Measurements from ENCODE around the gene MYO3B.
"Not testable (repeated sequence)": the region's sequence is repeated elsewhere in the genome, so short reads cannot be mapped to it uniquely, and the experiment has no call there.

Gene MYO3B

GRCh38 chr2:170607171-170607570 is 429.2 kb downstream of the MYO3B start:
- Mint-ChIP-seq H3K4me3 (no peak overlapping the region), H3K4me1 (no peaks in the 10 kb centered on the region), H3K9me3 (peaks cover 3% of the 10 kb centered on the region), H3K27me3 (peaks cover 5% of the 10 kb centered on the region), H3K36me3 (no peaks in the 10 kb centered on the region), H3K27ac (no peak overlapping the region)
- ATAC-seq (ENCODE audit: low read depth) = no peak
- no peak for DNase-seq (ENCODE audit: low spot score in 2 of 2)

- H3K36me3 Mint-ChIP-seq = no peaks in the 10 kb centered on the region
- H3K4me3 Mint-ChIP-seq = no peak overlapping the region
- H3K9me3 Mint-ChIP-seq = peaks cover 3% of the 10 kb centered on the region
These were observed 432.7 kb downstream of the MYO3B start for GRCh38 chr2:170610615-170611014.

GRCh38 chr2:170618948-170619347 is 441.0 kb downstream of the MYO3B start:
- ATAC-seq (ENCODE audit: low read depth); H3K27ac Mint-ChIP-seq; H3K4me3 Mint-ChIP-seq; H3K27me3 Mint-ChIP-seq; DNase-seq (ENCODE audit: low spot score in 2 of 2); H3K4me1 Mint-ChIP-seq; H3K36me3 Mint-ChIP-seq: not testable (repeated sequence)
- H3K9me3 Mint-ChIP-seq = peaks cover 13% of the 10 kb centered on the region

More at GRCh38 chr2:170610615-170611014, 432.7 kb downstream of the MYO3B start:
- H3K4me1 Mint-ChIP-seq = no peaks in the 10 kb centered on the region
- no peak for ATAC-seq (ENCODE audit: low read depth)
- no peak for DNase-seq (ENCODE audit: low spot score in 2 of 2)
- peaks cover 4% of the 10 kb centered on the region for H3K27me3 Mint-ChIP-seq
- no peak overlapping the region for H3K27ac Mint-ChIP-seq

- H3K4me3 Mint-ChIP-seq; H3K27me3 Mint-ChIP-seq; H3K27ac Mint-ChIP-seq; H3K36me3 Mint-ChIP-seq; ATAC-seq (ENCODE audit: low read depth); DNase-seq (ENCODE audit: low spot score in 2 of 2); H3K9me3 Mint-ChIP-seq; H3K4me1 Mint-ChIP-seq: not testable (repeated sequence)
These were observed 457.1 kb downstream of the MYO3B start for GRCh38 chr2:170635094-170635493.

- H3K4me3 Mint-ChIP-seq = no peak overlapping the region
- no peak overlapping the region for H3K27ac Mint-ChIP-seq
- H3K9me3 Mint-ChIP-seq = no peaks in the 10 kb centered on the region
These were observed 461.7 kb downstream of the MYO3B start for GRCh38 chr2:170639635-170640034.

GRCh38 chr2:170641961-170642360 is 464.0 kb downstream of the MYO3B start:
- Mint-ChIP-seq H3K4me1 (no peaks in the 10 kb centered on the region), H3K27ac (no peak overlapping the region), H3K27me3 (peaks cover 3% of the 10 kb centered on the region), H3K4me3 (no peak overlapping the region), H3K36me3 (no peaks in the 10 kb centered on the region), H3K9me3 (no peaks in the 10 kb centered on the region)
- no peak for ATAC-seq (ENCODE audit: low read depth)
- no peak for DNase-seq (ENCODE audit: low spot score in 2 of 2)

More at GRCh38 chr2:170639635-170640034, 461.7 kb downstream of the MYO3B start:
- no peaks in the 10 kb centered on the region for H3K36me3 Mint-ChIP-seq
- no peak for ATAC-seq (ENCODE audit: low read depth)
- DNase-seq (ENCODE audit: low spot score in 2 of 2) = no peak
- H3K4me1 Mint-ChIP-seq = no peaks in the 10 kb centered on the region
- H3K27me3 Mint-ChIP-seq = peaks cover 3% of the 10 kb centered on the region

- H3K36me3 Mint-ChIP-seq = no peaks in the 10 kb centered on the region
- ATAC-seq (ENCODE audit: low read depth) (no peak), DNase-seq (ENCODE audit: low spot score in 2 of 2) (no peak)
- no peaks in the 10 kb centered on the region for H3K4me1 Mint-ChIP-seq
- H3K27me3 Mint-ChIP-seq = peaks cover 2% of the 10 kb centered on the region
- no peaks in the 10 kb centered on the region for H3K9me3 Mint-ChIP-seq
- H3K4me3 Mint-ChIP-seq = no peak overlapping the region
- no peak overlapping the region for H3K27ac Mint-ChIP-seq
These were observed 465.4 kb downstream of the MYO3B start for GRCh38 chr2:170643346-170643745.

- ATAC-seq (ENCODE audit: low read depth) (no peak), DNase-seq (ENCODE audit: low spot score in 2 of 2) (no peak)
- H3K36me3 Mint-ChIP-seq = no peaks in the 10 kb centered on the region
- H3K27ac Mint-ChIP-seq = no peak overlapping the region
- no peaks in the 10 kb centered on the region for H3K4me1 Mint-ChIP-seq
- no peak overlapping the region for H3K4me3 Mint-ChIP-seq
- no peaks in the 10 kb centered on the region for H3K9me3 Mint-ChIP-seq
- peaks cover 3% of the 10 kb centered on the region for H3K27me3 Mint-ChIP-seq
These were observed 469.9 kb downstream of the MYO3B start for GRCh38 chr2:170647741-170648436.

- DNase-seq (ENCODE audit: low spot score in 2 of 2) (no peak), ATAC-seq (ENCODE audit: low read depth) (no peak)
- H3K36me3 Mint-ChIP-seq = no peaks in the 10 kb centered on the region
- H3K4me1 Mint-ChIP-seq = no peaks in the 10 kb centered on the region
- no peak overlapping the region for H3K27ac Mint-ChIP-seq
- peaks cover 3% of the 10 kb centered on the region for H3K27me3 Mint-ChIP-seq
- no peaks in the 10 kb centered on the region for H3K9me3 Mint-ChIP-seq
- H3K4me3 Mint-ChIP-seq = no peak overlapping the region
These were observed 473.8 kb downstream of the MYO3B start for GRCh38 chr2:170651624-170652325.

- Mint-ChIP-seq H3K4me1 (no peaks in the 10 kb centered on the region), H3K4me3 (no peak overlapping the region), H3K36me3 (no peaks in the 10 kb centered on the region), H3K27ac (no peak overlapping the region), H3K9me3 (no peaks in the 10 kb centered on the region), H3K27me3 (peaks cover 3% of the 10 kb centered on the region)
- ATAC-seq (ENCODE audit: low read depth) (no peak), DNase-seq (ENCODE audit: low spot score in 2 of 2) (no peak)
These were observed 474.9 kb downstream of the MYO3B start for GRCh38 chr2:170652637-170653417.

GRCh38 chr2:170656669-170657068 is 478.7 kb downstream of the MYO3B start:
- Mint-ChIP-seq H3K27me3 (peaks cover 3% of the 10 kb centered on the region), H3K4me3 (no peak overlapping the region), H3K9me3 (no peaks in the 10 kb centered on the region), H3K36me3 (no peaks in the 10 kb centered on the region), H3K27ac (no peak overlapping the region), H3K4me1 (no peaks in the 10 kb centered on the region)
- DNase-seq (ENCODE audit: low spot score in 2 of 2) (no peak), ATAC-seq (ENCODE audit: low read depth) (no peak)

- no peak overlapping the region for H3K4me3 Mint-ChIP-seq
- peaks cover 2% of the 10 kb centered on the region for H3K9me3 Mint-ChIP-seq
- ATAC-seq (ENCODE audit: low read depth) (no peak), DNase-seq (ENCODE audit: low spot score in 2 of 2) (no peak)
- H3K36me3 Mint-ChIP-seq = no peaks in the 10 kb centered on the region
- H3K4me1 Mint-ChIP-seq = no peaks in the 10 kb centered on the region
- no peak overlapping the region for H3K27ac Mint-ChIP-seq
- peaks cover 2% of the 10 kb centered on the region for H3K27me3 Mint-ChIP-seq
These were observed 482.5 kb downstream of the MYO3B start for GRCh38 chr2:170660409-170660808.

- Mint-ChIP-seq H3K27me3 (peaks cover 4% of the 10 kb centered on the region), H3K4me3 (no peak overlapping the region), H3K9me3 (peaks cover 2% of the 10 kb centered on the region), H3K36me3 (no peaks in the 10 kb centered on the region), H3K4me1 (no peaks in the 10 kb centered on the region), H3K27ac (no peak overlapping the region)
- ATAC-seq (ENCODE audit: low read depth) = no peak
- no peak for DNase-seq (ENCODE audit: low spot score in 2 of 2)
These were observed 487.8 kb downstream of the MYO3B start for GRCh38 chr2:170665743-170666142.

GRCh38 chr2:170669909-170670308 is 492.0 kb downstream of the MYO3B start:
- Mint-ChIP-seq H3K27ac (no peak overlapping the region), H3K4me3 (no peak overlapping the region), H3K4me1 (no peaks in the 10 kb centered on the region), H3K9me3 (peaks cover 2% of the 10 kb centered on the region), H3K27me3 (peaks cover 5% of the 10 kb centered on the region), H3K36me3 (no peaks in the 10 kb centered on the region)
- ATAC-seq (ENCODE audit: low read depth) = no peak
- no peak for DNase-seq (ENCODE audit: low spot score in 2 of 2)

Data from memory B cell (primary cell).